22Rv1 (cell line): ENCODE results near the gene INSM1.

Experiments
- H3K27ac ChIP-seq: fragments of 450-650 bp; 2 replicates; pipeline ENCODE4 v1.5.1; 2017
- ZFX ChIP-seq: fragments of 450-650 bp; IDR thresholded peaks from 2 replicates; pipeline ENCODE4 v1.6.1; 2017; ENCODE audit warnings: antibody characterized with exemption, borderline replicate concordance
- TF ChIP-seq, protein P1 (sequence below): fragments of 450-650 bp; IDR thresholded peaks from 2 replicates; pipeline ENCODE4 v1.5.1; 2017; ENCODE audit warnings: mild to moderate bottlenecking

INSM1 gene

DNA sequence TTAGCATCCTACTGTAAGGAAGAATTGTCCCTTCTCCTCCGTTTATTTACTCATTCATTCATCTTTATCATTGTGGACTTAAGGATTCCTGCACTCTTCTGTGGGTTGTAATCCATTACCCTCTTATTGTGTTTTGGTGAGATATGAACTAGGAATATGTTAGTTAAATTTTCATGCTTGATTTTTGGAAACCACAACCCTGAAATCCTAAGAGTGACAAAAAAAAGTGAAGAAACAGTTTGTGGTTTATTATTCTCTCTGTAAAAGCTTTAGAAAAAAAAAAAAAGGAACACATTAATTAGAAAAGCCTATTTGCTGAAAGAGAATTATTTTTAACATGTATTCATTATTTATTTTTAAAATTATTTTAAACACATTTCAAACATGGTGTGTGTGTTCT, 36.7 kb upstream of the INSM1 start:
- no peak overlapping the region for H3K27ac ChIP-seq
- no peak for TF ChIP-seq ZFX
- TF ChIP-seq, protein P1, sequence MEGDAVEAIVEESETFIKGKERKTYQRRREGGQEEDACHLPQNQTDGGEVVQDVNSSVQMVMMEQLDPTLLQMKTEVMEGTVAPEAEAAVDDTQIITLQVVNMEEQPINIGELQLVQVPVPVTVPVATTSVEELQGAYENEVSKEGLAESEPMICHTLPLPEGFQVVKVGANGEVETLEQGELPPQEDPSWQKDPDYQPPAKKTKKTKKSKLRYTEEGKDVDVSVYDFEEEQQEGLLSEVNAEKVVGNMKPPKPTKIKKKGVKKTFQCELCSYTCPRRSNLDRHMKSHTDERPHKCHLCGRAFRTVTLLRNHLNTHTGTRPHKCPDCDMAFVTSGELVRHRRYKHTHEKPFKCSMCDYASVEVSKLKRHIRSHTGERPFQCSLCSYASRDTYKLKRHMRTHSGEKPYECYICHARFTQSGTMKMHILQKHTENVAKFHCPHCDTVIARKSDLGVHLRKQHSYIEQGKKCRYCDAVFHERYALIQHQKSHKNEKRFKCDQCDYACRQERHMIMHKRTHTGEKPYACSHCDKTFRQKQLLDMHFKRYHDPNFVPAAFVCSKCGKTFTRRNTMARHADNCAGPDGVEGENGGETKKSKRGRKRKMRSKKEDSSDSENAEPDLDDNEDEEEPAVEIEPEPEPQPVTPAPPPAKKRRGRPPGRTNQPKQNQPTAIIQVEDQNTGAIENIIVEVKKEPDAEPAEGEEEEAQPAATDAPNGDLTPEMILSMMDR = no peak

DNA sequence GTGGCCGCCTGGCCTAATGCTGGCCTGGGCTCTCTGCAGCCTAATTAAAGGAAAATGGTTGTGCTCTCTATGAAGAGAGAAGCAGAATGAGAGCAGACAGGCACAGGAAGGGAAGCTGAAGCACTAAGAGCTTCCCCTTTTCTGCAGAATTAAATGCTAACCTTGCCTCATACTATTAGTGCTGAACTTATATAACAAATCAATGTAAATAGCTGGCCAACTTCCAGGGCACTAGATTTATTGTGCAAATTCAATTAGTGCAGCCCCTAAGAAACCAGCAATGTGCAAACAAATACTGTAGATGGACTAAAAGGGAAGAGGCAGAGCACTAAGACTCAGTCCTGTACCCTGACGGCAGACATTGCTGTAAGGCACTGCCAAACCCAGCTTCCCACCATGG, 36.1 kb upstream of the INSM1 start:
- no peak overlapping the region for H3K27ac ChIP-seq
- no peak for TF ChIP-seq ZFX
- TF ChIP-seq, protein P1 = no peak

DNA sequence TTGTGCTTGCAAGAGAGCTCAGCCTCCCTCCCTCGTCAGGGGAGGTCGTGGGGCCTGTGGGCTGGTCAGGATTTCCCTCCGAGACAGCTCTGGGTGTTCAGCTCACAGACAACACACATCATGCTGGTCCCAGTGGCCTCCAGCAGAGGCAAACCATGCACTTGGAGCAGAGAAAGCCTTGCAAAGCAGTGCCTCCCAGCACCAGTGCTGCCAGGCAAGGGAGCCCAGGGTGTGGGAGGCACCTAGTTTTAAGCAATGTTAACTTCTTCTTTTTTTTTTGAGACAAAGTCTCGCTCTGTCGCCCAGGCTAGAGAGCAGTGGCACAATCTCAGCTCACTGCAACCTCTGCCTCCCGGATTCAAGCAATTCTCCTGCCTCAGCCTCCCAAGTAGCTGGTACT, 34.0 kb upstream of the INSM1 start:
- TF ChIP-seq ZFX = no peak
- TF ChIP-seq, protein P1 = no peak
- H3K27ac ChIP-seq = no peak overlapping the region

DNA sequence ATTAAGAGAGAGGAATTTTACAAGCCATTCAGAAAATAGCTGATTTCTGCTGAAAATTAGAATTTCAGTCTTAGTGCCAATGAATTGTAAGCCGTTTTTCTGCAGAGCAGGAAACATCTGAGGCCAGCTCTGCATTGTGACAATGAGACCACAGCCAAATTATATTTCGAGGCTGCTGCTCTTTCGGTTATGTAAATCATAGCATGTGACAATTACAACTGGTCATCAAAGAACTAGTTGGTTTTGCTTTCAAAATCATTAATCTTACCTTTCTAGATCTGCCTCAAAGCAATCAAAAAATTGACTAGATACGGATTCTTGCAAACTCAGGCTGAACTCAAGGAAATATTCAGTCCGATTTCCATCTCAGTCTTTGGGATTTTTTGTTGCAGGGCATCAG, 33.4 kb upstream of the INSM1 start:
- H3K27ac ChIP-seq = no peak overlapping the region

DNA sequence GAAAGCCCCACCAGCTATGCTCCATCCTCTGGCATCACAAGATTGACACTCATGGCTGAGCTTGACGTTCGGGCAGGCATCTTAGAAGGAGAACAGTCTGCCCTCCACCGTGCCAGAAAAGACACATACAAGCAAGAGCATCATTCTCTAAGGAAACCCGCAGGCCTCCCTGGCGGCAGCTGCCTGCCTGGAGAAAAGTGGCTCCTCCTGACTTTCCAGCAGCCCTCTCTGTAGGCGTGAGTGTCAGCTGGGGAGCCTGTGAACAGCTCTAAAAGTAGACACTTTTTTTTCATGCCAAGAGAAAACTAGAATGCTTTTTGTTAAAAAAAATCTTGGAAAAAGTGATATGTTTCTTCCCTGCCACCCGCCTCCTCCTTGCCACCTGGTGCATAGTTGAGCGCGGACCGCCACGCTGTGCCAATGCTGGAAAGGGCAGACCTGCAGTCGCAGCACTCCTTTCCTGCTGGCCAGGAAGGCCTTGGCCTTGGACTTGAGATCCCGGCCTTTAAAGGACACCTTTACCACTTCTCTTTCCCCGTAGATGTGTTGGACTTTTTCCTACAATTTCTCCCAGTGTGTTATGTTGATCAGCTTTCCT, 29.7 kb upstream of the INSM1 start:
- TF ChIP-seq ZFX = no peak
- TF ChIP-seq, protein P1 = no peak
- H3K27ac ChIP-seq = no peak overlapping the region

More for the DNA sequence above, 33.4 kb upstream of the INSM1 start:
- TF ChIP-seq, protein P1 = no peak
- no peak for TF ChIP-seq ZFX

DNA sequence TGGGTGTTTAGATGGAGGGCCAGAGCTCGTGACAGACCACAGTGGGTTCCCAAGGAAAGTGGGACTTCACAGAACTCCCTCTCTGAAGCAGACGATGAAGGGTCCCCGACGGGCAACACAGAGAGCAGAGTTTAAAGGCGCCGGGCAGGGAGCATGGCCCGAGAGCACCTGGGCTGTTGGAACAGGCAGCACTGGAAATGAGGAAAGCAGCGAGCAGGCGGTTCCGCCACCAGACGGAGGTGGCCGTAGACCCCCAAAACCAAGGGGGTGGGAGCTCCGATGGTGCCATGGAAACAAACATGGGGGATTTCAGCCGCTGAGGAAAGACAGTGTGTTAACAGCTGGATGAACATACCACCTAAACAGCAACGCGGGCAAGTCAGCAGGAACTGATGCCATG, 27.5 kb upstream of the INSM1 start:
- H3K27ac ChIP-seq = no peak overlapping the region
- TF ChIP-seq ZFX = no peak
- TF ChIP-seq, protein P1 = no peak

DNA sequence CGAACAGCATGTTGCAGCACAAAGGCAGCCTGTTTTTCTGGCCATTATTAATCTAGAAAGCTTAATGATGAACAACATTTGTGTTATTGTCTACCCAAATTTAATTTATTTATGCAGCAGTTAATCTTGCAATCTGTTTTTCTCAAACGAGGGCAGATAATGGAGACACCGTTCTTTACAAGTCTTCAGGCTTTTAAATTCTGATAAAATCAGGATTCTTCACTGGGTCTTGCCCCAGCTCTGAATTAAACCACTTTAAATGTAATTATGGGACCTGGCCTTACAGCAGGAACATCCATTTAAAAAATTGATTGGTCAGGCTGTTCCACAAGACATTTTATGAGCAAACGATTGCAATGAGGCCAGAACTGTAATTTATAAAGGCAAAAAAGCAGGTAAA, 26.5 kb upstream of the INSM1 start:
- TF ChIP-seq ZFX = no peak
- TF ChIP-seq, protein P1 = no peak
- no peak overlapping the region for H3K27ac ChIP-seq
